Adipose tissue (tissue), 3 donors: ENCODE results near the gene SLC7A9. TPM values are rescaled to one million over a fixed set of nuclear protein-coding genes. Genes with fewer than 3 reads are reported as not detected.

ENCODE experiments used
- H3K27ac ChIP-seq: one replicate; pipeline ENCODE4 v1.5.1; 2013; ENCODE audit warnings: low read depth, low read length
- WGBS, 3 donors: extraction: QIAGEN DNeasy Blood & Tissue Kit; methylation state at CpG; one replicate each; pipeline ENCODE4 v1.1.7; 2013; 5-methylcytosine and 5-hydroxymethylcytosine counted together
- polyA plus RNA-seq, 3 donors: library from polyadenylated mRNA; stranded (reverse); fragments of 200-250 nt; gene quantifications; one replicate each; pipeline ENCODE4 v1.2.3, GENCODE V29; 2013
- donor health status: healthy with polysubstance abuse.
- donor health status: Bipolar disorder and iron deficiency.
- donor health status: healthy.

The SLC7A9 gene
- polyA plus RNA-seq, 3 donors: 0.15 to 1.2 (median 0.16) TPM

GRCh38 chr19:32781280-32781679, 88.3 kb downstream of the SLC7A9 start:
- 88 to 94% (median 92%) methylated on average over 2 of the region's 2 CpGs for WGBS, 3 donors
- H3K27ac ChIP-seq: no peak overlapping the region

Other genes starting within 250 kb of the SLC7A9 start
- gene ANKRD27, start 194.6 kb downstream of the SLC7A9 start, polyA plus RNA-seq: 10 to 100 TPM in 1 of 3 donors, 1 to 10 TPM in 2; 5.7 to 16.8 (median 9.5) TPM
- under 1 TPM; 0.03 to 0.22 (median 0.03) TPM for gene RGS9BP, start 193.9 kb downstream of the SLC7A9 start, polyA plus RNA-seq
- gene NUDT19, start 177.9 kb downstream of the SLC7A9 start, polyA plus RNA-seq: 1 to 10 TPM; 2.9 to 6.3 (median 4.3) TPM
- under 1 TPM; 0.02 to 0.22 (median 0.19) TPM for gene TDRD12, start 150.0 kb downstream of the SLC7A9 start, polyA plus RNA-seq
- gene CEP89, start 102.2 kb upstream of the SLC7A9 start, polyA plus RNA-seq: 1 to 10 TPM; 4.9 to 8.5 (median 7.5) TPM
- gene FAAP24, start 102.5 kb upstream of the SLC7A9 start, polyA plus RNA-seq: 1 to 10 TPM in 2 of 3 donors, under 1 TPM in 1; 0.79 to 2.6 (median 1.4) TPM
- 1 to 10 TPM; 2.2 to 4.1 (median 2.6) TPM for gene RHPN2, start 195.1 kb upstream of the SLC7A9 start, polyA plus RNA-seq
- 1 to 10 TPM; 2.9 to 4.7 (median 3.7) TPM for gene GPATCH1, start 211.4 kb upstream of the SLC7A9 start, polyA plus RNA-seq